HUDEP-2 (cell line): ENCODE results near the gene CHORDC1.
A peak's percentile ranks its signal among the peaks of the same experiment; 100 is the strongest.
"Not testable (repeated sequence)": the region's sequence is repeated elsewhere in the genome, so short reads cannot be mapped to it uniquely, and the experiment has no call there.

Experiments used
- DNase-seq, 76 experiments: peaks; one replicate each; lab custom pipeline; 2025; ENCODE audit not compliant: unreplicated experiment in 76 of 76; lab: John Stamatoyannopoulos, UW

CHORDC1 gene

GRCh38 chr11:90218606-90219005 lies 4.2 kb downstream of the CHORDC1 start:
- peak in 2 of 76 experiments; percentile 3 to 4 for DNase-seq

GRCh38 chr11:90216611-90217010 lies 6.2 kb downstream of the CHORDC1 start:
- no peak for DNase-seq

- DNase-seq = no peak
Observed at GRCh38 chr11:90213322-90213721, 9.5 kb downstream of the CHORDC1 start.

- DNase-seq = no peak
Observed at GRCh38 chr11:90208857-90209256, 14.0 kb downstream of the CHORDC1 start.

GRCh38 chr11:90207992-90208391 lies 14.9 kb downstream of the CHORDC1 start:
- DNase-seq = not testable (repeated sequence)

GRCh38 chr11:90204832-90205646 lies 17.8 kb downstream of the CHORDC1 start:
- DNase-seq = peak in 16 of 76 experiments; percentile 4 to 57 (median 36)

GRCh38 chr11:90204407-90204806 lies 18.4 kb downstream of the CHORDC1 start:
- DNase-seq = no peak

- no peak for DNase-seq
Observed at GRCh38 chr11:90202342-90202741, 20.5 kb downstream of the CHORDC1 start.

- no peak for DNase-seq
Observed at GRCh38 chr11:90197377-90197776, 25.5 kb downstream of the CHORDC1 start.

- DNase-seq = no peak
Observed at GRCh38 chr11:90192869-90193582, 29.8 kb downstream of the CHORDC1 start.

- no peak for DNase-seq
Observed at GRCh38 chr11:90189011-90189410, 33.8 kb downstream of the CHORDC1 start.

- DNase-seq = no peak
Observed at GRCh38 chr11:90187839-90188238, 35.0 kb downstream of the CHORDC1 start.

GRCh38 chr11:90179923-90180322 lies 42.9 kb downstream of the CHORDC1 start:
- DNase-seq = no peak

- no peak for DNase-seq
Observed at GRCh38 chr11:90178751-90179150, 44.1 kb downstream of the CHORDC1 start.

- no peak for DNase-seq
Observed at GRCh38 chr11:90176069-90176468, 46.8 kb downstream of the CHORDC1 start.

- no peak for DNase-seq
Observed at GRCh38 chr11:90171359-90171758, 51.5 kb downstream of the CHORDC1 start.

GRCh38 chr11:90168571-90168970 lies 54.3 kb downstream of the CHORDC1 start:
- DNase-seq = no peak

- not testable (repeated sequence) for DNase-seq
Observed at GRCh38 chr11:90167704-90168103, 55.1 kb downstream of the CHORDC1 start.

GRCh38 chr11:90166982-90167573 lies 55.8 kb downstream of the CHORDC1 start:
- not testable (repeated sequence) for DNase-seq
